DND-41 (cell line): ENCODE measurements around the gene ZNF783.
"Not testable (repeated sequence)": the region's sequence is repeated elsewhere in the genome, so short reads cannot be mapped to it uniquely, and the experiment has no call there.

Source experiments
- ATAC-seq: fragments of 200-7000 bp; cut with Tn5 transposase; 3 replicates; pipeline ENCODE4 v1.9.1; 2021; ENCODE audit warnings: low read depth; ENCODE audit not compliant: insufficient read depth
- DNase-seq: peaks from one replicate; pipeline ENCODE4 v3.0.0-alpha.2; 2020
- H2AFZ ChIP-seq: 2 replicates; pipeline ENCODE4 v1.6.0; 2012; ENCODE audit warnings: low read depth, low read length
- H3K27ac ChIP-seq: 2 replicates; pipeline ENCODE4 v1.5.1; 2012; ENCODE audit warnings: low read length, inconsistent platforms
- H3K27me3 ChIP-seq: fragments of 200-600 bp; sonication (generic); 2 replicates; pipeline ENCODE4 v1.6.0; 2012; ENCODE audit warnings: low read length, mild to moderate bottlenecking, inconsistent platforms; ENCODE audit not compliant: insufficient read depth, poor library complexity
- H3K36me3 ChIP-seq: 2 replicates; pipeline ENCODE4 v1.5.1; 2012; ENCODE audit warnings: low read length, inconsistent platforms; ENCODE audit not compliant: insufficient read depth
- H3K4me1 ChIP-seq: 2 replicates; pipeline ENCODE4 v1.5.1; 2012; ENCODE audit warnings: mild to moderate bottlenecking, low read length; ENCODE audit not compliant: insufficient read depth
- H3K4me2 ChIP-seq: 2 replicates; pipeline ENCODE4 v1.6.0; 2012; ENCODE audit warnings: mild to moderate bottlenecking, moderate library complexity, low read length, inconsistent platforms; ENCODE audit not compliant: insufficient read depth
- H3K4me3 ChIP-seq, 2 experiments: fragments of 200-600 bp in 1 of 2; shearing (Covaris generic) in 1 of 2; 2 replicates each; pipeline ENCODE4 v1.5.1; 2012 to 2016; ENCODE audit warnings: inconsistent platforms in 2 of 2, low read length in 2 of 2, mild to moderate bottlenecking in 2 of 2, low read depth in 1 of 2, moderate library complexity in 1 of 2
- H3K79me2 ChIP-seq: 2 replicates; pipeline ENCODE4 v1.6.0; 2012; ENCODE audit warnings: low read length, inconsistent platforms; ENCODE audit not compliant: insufficient read depth
- H3K9ac ChIP-seq: 2 replicates; pipeline ENCODE4 v1.6.0; 2012; ENCODE audit warnings: low read depth, mild to moderate bottlenecking, inconsistent platforms, low read length, moderate library complexity
- H3K9me3 ChIP-seq: 2 replicates; pipeline ENCODE4 v1.5.1; 2012; ENCODE audit warnings: low read length, moderate library complexity, mild to moderate bottlenecking, inconsistent platforms; ENCODE audit not compliant: insufficient read depth, severe bottlenecking
- H4K20me1 ChIP-seq: 2 replicates; pipeline ENCODE4 v1.6.0; 2012; ENCODE audit warnings: low read length; ENCODE audit not compliant: insufficient read depth
- EZH2 ChIP-seq: IDR thresholded peaks from 3 replicates; pipeline ENCODE4 v1.6.1; 2012; ENCODE audit warnings: borderline replicate concordance, low read depth, mild to moderate bottlenecking, moderate library complexity, low read length, inconsistent platforms; ENCODE audit not compliant: severe bottlenecking
- TF ChIP-seq, protein P1 (sequence below): IDR thresholded peaks from 2 replicates; pipeline ENCODE4 v1.5.1; 2012; ENCODE audit warnings: borderline replicate concordance, low read length, moderate library complexity, mild to moderate bottlenecking; ENCODE audit not compliant: poor library complexity, severe bottlenecking; ENCODE audit errors: extremely low read depth

The ZNF783 gene

GRCh38 chr7:149248777-149249176 lies 13.2 kb upstream of the ZNF783 start:
- no peak overlapping the region for H2AFZ ChIP-seq
- peaks cover 55% of the 10 kb centered on the region for H3K36me3 ChIP-seq
- no peaks in the 10 kb centered on the region for H3K9me3 ChIP-seq
- H3K4me2 ChIP-seq = no peak overlapping the region
- no peak overlapping the region for H3K4me3 ChIP-seq
- peaks cover 53% of the 10 kb centered on the region for H3K79me2 ChIP-seq
- DNase-seq = no peak
- H3K27ac ChIP-seq = no peak overlapping the region
- peaks cover 23% of the 10 kb centered on the region; the same call in 1 of the 2 replicates for H4K20me1 ChIP-seq
- no peaks in the 10 kb centered on the region for H3K4me1 ChIP-seq
- TF ChIP-seq EZH2 = no peak
- TF ChIP-seq, protein P1, sequence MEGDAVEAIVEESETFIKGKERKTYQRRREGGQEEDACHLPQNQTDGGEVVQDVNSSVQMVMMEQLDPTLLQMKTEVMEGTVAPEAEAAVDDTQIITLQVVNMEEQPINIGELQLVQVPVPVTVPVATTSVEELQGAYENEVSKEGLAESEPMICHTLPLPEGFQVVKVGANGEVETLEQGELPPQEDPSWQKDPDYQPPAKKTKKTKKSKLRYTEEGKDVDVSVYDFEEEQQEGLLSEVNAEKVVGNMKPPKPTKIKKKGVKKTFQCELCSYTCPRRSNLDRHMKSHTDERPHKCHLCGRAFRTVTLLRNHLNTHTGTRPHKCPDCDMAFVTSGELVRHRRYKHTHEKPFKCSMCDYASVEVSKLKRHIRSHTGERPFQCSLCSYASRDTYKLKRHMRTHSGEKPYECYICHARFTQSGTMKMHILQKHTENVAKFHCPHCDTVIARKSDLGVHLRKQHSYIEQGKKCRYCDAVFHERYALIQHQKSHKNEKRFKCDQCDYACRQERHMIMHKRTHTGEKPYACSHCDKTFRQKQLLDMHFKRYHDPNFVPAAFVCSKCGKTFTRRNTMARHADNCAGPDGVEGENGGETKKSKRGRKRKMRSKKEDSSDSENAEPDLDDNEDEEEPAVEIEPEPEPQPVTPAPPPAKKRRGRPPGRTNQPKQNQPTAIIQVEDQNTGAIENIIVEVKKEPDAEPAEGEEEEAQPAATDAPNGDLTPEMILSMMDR = no peak
- ATAC-seq = no peak
- H3K9ac ChIP-seq = no peak overlapping the region
- no peaks in the 10 kb centered on the region for H3K27me3 ChIP-seq

- not testable (repeated sequence) for H2AFZ ChIP-seq, H3K27me3 ChIP-seq, H3K4me1 ChIP-seq, H3K9ac ChIP-seq, DNase-seq, H3K9me3 ChIP-seq, H3K27ac ChIP-seq, H3K4me2 ChIP-seq, ATAC-seq, H3K4me3 ChIP-seq
- peaks cover 26% of the 10 kb centered on the region; the same call in 1 of the 2 replicates for H4K20me1 ChIP-seq
- H3K36me3 ChIP-seq = peaks cover 64% of the 10 kb centered on the region
- H3K79me2 ChIP-seq = peaks cover 42% of the 10 kb centered on the region
Measured at GRCh38 chr7:149250151-149250550, 11.8 kb upstream of the ZNF783 start.

- Histone ChIP-seq H4K20me1 (peaks cover 21% of the 10 kb centered on the region; the same call in 1 of the 2 replicates), H3K79me2 (peaks cover 29% of the 10 kb centered on the region), H3K36me3 (peaks cover 63% of the 10 kb centered on the region)
- ATAC-seq, H3K4me3 ChIP-seq, H2AFZ ChIP-seq, H3K27ac ChIP-seq, H3K27me3 ChIP-seq, H3K9ac ChIP-seq, H3K4me1 ChIP-seq, H3K9me3 ChIP-seq, DNase-seq, H3K4me2 ChIP-seq: not testable (repeated sequence)
Measured at GRCh38 chr7:149251518-149251917, 10.5 kb upstream of the ZNF783 start.

DNA sequence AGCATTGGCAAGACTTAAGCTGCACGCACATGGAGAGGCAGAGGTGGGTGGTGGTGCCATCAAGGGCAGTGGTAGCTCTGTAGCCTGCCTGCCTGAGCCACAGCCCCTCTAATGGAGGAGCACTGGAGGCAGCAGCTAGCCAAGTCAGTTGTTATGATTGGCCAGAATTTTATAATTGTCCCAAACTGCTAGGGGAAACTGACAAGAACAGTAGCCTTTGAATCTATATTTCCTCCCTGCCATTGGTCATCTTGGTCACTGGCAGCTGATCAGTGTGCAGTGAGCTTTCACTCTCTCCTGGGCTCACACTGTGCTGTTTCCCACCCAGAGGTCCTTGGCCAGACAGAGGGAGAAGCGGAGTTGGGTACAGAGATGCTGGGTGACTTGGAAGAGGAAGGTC lies 9.6 kb upstream of the ZNF783 start:
- H3K36me3 ChIP-seq = peaks cover 63% of the 10 kb centered on the region

More for the DNA sequence above, 9.6 kb upstream of the ZNF783 start:
- Histone ChIP-seq H3K4me3 (no peak overlapping the region), H3K4me2 (no peak overlapping the region), H3K4me1 (no peaks in the 10 kb centered on the region), H3K79me2 (peaks cover 22% of the 10 kb centered on the region), H2AFZ (no peak overlapping the region), H3K9me3 (no peaks in the 10 kb centered on the region), H3K9ac (no peak overlapping the region), H3K27me3 (no peaks in the 10 kb centered on the region), H4K20me1 (peaks cover 21% of the 10 kb centered on the region; the same call in 1 of the 2 replicates), H3K27ac (no peak overlapping the region)
- no peak for TF ChIP-seq EZH2
- TF ChIP-seq, protein P1 = no peak
- no peak for ATAC-seq
- DNase-seq = no peak
